Kidney (tissue), 14 donors: Measurements from ENCODE around the gene NRXN3. TPM values are rescaled to one million over a fixed set of nuclear protein-coding genes. Genes with fewer than 3 reads are reported as not detected.
A peak's percentile ranks its signal among the peaks of the same experiment; 100 is the strongest.

Source experiments
- DNase-seq, 5 donors: peaks; one replicate each; pipeline ENCODE4 v3.0.0-alpha.2; 2013 to 2020
- FAIRE-seq: peaks from 2 replicates; lab custom pipeline; 2012; peaks lifted over from hg19 to GRCh38; lab: Jason Lieb, UNC
- H3K27ac ChIP-seq, 2 donors: one replicate each; pipeline ENCODE4 v1.7.0; 2013; ENCODE audit warnings: low read depth in 2 of 2, low read length in 2 of 2, inconsistent platforms in 1 of 2
- H3K27me3 ChIP-seq: one replicate; pipeline ENCODE4 v1.7.1; 2013; ENCODE audit warnings: low read length, inconsistent platforms; ENCODE audit not compliant: control insufficient read depth, insufficient read depth
- H3K36me3 ChIP-seq, 3 donors: one replicate each; pipeline versions ENCODE4 v1.7.0 to v1.7.1; 2013; ENCODE audit warnings: low read length in 3 of 3, control low read depth in 1 of 3, inconsistent platforms in 1 of 3; ENCODE audit not compliant: insufficient read depth in 3 of 3, control insufficient read depth in 2 of 3
- H3K4me1 ChIP-seq, 3 donors: one replicate each; pipeline versions ENCODE4 v1.7.0 to v1.7.1; 2013; ENCODE audit warnings: low read length in 3 of 3, inconsistent platforms in 1 of 3, low read depth in 1 of 3; ENCODE audit not compliant: control insufficient read depth in 2 of 3, insufficient read depth in 2 of 3
- H3K4me3 ChIP-seq, 3 donors: one replicate each; pipeline versions ENCODE4 v1.7.0 to v1.8.1; 2013; ENCODE audit warnings: low read length in 3 of 3, control low read depth in 1 of 3, inconsistent platforms in 1 of 3
- H3K9ac ChIP-seq, 3 donors: one replicate each; pipeline versions ENCODE4 v1.7.0 to v1.7.1; 2013; ENCODE audit warnings: low read length in 3 of 3, control low read depth in 1 of 3, inconsistent platforms in 1 of 3
- H3K9me3 ChIP-seq, 3 donors: one replicate each; pipeline versions ENCODE4 v1.7.0 to v1.7.1; 2013; ENCODE audit warnings: low read length in 3 of 3, control low read depth in 1 of 3, inconsistent platforms in 1 of 3; ENCODE audit not compliant: control insufficient read depth in 2 of 3, insufficient read depth in 1 of 3
- CTCF ChIP-seq: IDR thresholded peaks from 3 replicates; pipeline ENCODE4 v1.5.1; 2012; ENCODE audit warnings: mild to moderate bottlenecking, moderate library complexity, borderline replicate concordance; ENCODE audit not compliant: insufficient read depth; ENCODE audit errors: extremely low read depth
- intact Hi-C: fragments of 100-400 bp; cut with DNase I; formaldehyde crosslinking; loops from one replicate; pipeline ENCODE4 v1.11.1; 2022
- polyA plus RNA-seq: library from polyadenylated mRNA; stranded (reverse); fragments of 350-450 nt; fragmentation: Illumina TruSeq; extraction: RNeasy Lipid Tissue Mini Kit (QIAGEN cat#74804); gene quantifications from one replicate; pipeline ENCODE4 v1.2.3, GENCODE V29; 2014; ENCODE audit warnings: low read depth, low replicate concordance; ENCODE audit not compliant: insufficient read depth
- total RNA-seq: library from RNA; stranded (reverse); fragmentation: NEBNext Ultra II Directional; extraction: Animal tissue kit (Norgen Biotek cat#: 25700); gene quantifications from one replicate; pipeline ENCODE4 v1.2.1, GENCODE V29; 2021
- donor health status: control.
- donor health status: control.
- donor health status: control.
- donor health status: control.
- donor health status: control.
- donor health status: DM: yes; HTN: yes; CAD: no.
- donor health status: Normal renal cell carcinoma (clear cell type).

The NRXN3 gene
- total and polyA plus RNA-seq, 2 donors from 2014 or later = 1.5 to 2.4 TPM

- no peak overlapping the region for H3K4me3 ChIP-seq
- intact Hi-C loops = no loop called here
- H3K36me3 ChIP-seq = no peaks in the 10 kb centered on the region
- H3K9me3 ChIP-seq = no peaks in the 10 kb centered on the region
- DNase-seq = peak in 2 of 5 donors; percentile 40 to 52
- FAIRE-seq = no peak
- no peaks in the 10 kb centered on the region for H3K27me3 ChIP-seq
- H3K4me1 ChIP-seq = no peaks in the 10 kb centered on the region
- peak; percentile 35 for TF ChIP-seq CTCF
- H3K9ac ChIP-seq = no peak overlapping the region
- H3K27ac ChIP-seq = no peak overlapping the region
Measured at GRCh38 chr14:79011091-79011919, 841.1 kb downstream of the NRXN3 start.

GRCh38 chr14:79011920-79012204 lies 841.7 kb downstream of the NRXN3 start:
- Histone ChIP-seq H3K9ac (no peak overlapping the region), H3K27me3 (no peaks in the 10 kb centered on the region), H3K4me3 (no peak overlapping the region), H3K27ac (no peak overlapping the region), H3K9me3 (no peaks in the 10 kb centered on the region), H3K36me3 (no peaks in the 10 kb centered on the region), H3K4me1 (no peaks in the 10 kb centered on the region)
- no peak for TF ChIP-seq CTCF
- FAIRE-seq (no peak), DNase-seq (no peak)
- intact Hi-C loops = no loop called here

GRCh38 chr14:79016828-79017505 lies 846.8 kb downstream of the NRXN3 start:
- DNase-seq = no peak
- FAIRE-seq = no peak
- intact Hi-C loops = no loop called here
- Histone ChIP-seq H3K4me1 (no peaks in the 10 kb centered on the region), H3K36me3 (no peaks in the 10 kb centered on the region), H3K27ac (no peak overlapping the region), H3K9me3 (no peaks in the 10 kb centered on the region), H3K9ac (no peak overlapping the region), H3K4me3 (no peak overlapping the region), H3K27me3 (no peaks in the 10 kb centered on the region)
- TF ChIP-seq CTCF = no peak
